CD4-positive, alpha-beta T cell treated with Interferon gamma for 1 hour (primary cell): Measurements from ENCODE around the gene AAR2.

Experiments
- DNase-seq: peaks from one replicate; pipeline ENCODE4 v3.0.0-alpha.2; 2020

Gene AAR2

DNA sequence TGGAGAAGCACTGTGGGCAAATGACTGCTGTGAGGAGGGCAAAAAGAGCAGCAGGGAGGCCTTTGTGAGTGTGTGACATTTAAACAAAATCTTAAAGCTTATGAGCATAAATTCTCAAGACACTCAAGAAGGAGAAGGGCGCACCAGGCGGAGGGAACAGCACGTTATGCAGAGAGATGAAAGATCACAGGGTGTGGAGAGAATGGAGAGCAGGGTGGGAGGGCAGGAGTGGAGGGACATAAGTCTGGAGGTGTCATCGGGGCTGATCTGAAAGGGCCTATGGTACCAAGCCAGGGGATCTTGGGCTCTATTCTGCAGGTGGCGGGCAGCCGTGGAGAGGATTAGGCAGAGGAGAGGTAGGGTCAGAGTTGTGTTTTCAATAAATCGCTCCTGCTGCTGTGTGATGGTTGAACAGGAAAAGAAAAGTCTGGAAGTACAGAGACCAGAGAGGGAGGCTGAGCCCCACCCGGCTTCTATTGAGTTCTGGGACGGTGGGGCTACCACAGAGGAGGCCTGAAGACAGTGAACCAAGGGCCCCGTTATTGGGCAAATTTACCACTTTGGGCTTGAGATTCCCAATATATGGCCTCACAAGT lies 45.6 kb downstream of the AAR2 start:
- DNase-seq = no peak

DNA sequence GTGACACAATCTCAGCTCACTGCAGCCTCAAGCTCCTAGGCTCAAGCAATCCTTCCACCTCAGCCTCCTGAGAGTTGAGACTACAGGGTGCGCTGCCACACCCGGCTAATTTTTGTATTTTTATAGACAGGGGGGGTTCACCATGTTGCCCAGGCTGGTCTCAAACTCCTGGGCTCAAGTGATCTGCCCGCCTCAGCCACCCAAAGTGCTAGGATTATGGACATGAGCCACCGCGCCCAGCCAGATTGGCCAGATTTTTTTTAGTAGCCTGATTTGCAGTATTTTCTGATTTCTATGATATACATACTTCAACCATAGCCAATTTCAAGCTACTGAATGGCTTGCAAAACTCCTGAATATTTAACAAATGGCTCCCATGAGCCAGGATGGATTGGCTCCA lies 48.5 kb downstream of the AAR2 start:
- DNase-seq = no peak

DNA sequence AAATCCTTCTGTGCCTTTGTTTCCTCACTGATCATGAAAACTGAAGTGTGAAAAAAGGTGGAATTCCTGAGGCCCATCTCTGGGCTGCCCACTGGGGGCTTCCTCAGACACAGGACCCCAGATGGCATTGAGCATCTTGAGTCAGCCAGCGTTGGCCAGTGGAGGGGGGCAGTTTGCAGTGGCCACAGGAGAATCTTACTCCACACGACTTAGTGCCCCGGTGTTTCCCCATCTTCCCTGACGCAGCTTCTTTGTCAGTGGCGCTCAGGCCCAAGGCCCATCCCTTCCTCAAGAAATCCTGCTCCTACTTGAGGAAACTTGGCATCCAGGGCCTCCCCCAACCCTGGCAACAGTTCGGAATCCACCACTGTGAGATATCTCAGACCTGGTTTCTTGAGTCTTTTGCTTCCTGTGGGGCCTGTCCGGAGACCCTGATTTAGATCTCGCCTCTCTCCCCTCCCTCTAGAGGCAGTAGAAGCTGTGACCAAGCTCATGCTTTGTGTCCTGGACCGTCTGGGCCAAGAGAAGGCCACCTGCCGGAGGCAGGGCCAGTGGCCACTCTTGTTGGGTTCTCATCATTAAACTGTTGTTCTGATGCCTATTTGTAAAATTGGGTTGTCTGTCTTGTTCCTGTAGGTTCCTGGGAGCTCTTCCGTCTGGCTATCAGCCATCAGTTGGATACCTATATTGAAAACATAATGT lies 49.6 kb downstream of the AAR2 start:
- DNase-seq = no peak

DNA sequence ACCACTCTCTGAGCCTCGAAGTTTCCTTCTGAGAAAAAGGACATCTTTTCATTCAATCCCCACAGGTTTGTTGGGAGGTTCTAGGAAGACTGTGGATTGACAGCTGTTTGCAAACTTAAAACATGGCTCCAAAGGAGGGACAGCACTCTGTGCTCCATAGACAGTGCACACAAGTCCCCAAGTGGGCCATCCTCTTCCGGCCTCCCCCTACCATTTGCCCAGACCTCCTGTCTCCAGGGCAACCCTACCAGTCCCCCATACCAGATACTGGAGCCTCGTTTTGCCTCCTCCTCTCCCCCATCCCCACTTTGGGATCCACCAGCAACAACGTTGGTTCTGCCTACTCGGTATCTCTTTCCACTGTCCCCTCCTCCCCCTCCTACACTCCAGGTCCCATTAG lies 61.4 kb downstream of the AAR2 start:
- no peak for DNase-seq

DNA sequence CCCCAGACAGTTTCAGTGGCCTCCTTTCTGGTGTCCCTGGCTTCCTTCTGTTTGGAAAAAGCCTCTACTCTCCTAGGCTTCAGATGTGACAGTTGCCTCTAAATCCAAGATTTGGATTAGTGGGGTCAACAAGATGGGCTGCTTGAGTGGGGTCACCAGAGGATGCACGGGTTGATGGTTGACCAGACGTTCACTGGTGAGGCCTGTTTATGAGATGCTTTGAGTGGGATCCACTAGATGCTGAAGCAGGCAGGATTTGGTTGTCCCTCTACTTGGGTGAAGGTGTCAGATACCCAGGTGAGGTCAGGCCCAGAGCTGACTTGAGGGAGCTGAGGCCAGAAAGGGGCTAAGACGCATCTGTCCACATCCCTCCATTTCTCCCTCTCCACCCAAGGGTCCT lies 61.8 kb downstream of the AAR2 start:
- no peak for DNase-seq

DNA sequence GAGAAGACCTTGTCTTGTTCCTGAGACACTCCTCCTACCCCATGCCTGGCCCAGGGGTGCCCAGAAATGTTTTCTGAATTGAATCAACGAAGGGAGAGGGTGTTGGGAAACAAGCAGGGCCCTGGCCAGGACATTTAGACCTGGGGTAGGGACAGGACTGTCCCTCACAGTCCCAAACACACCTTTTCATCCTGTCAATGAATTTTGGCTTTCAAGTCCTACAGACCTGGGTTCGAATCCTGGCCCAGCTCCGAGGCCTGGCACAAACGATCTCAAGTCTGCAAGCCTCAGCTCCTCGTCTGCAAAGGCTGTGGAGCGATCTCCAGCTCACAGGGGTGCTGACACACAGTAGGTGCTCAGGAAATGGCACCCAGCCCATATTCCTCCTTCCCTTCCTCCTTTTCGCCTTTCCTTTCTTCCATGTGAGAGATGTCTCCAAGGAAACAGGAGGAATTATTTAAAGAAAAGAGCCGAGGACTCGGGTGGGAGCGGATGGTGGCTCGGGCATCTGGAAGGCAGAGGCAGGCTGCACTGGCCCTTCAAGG lies 62.6 kb downstream of the AAR2 start:
- no peak for DNase-seq

DNA sequence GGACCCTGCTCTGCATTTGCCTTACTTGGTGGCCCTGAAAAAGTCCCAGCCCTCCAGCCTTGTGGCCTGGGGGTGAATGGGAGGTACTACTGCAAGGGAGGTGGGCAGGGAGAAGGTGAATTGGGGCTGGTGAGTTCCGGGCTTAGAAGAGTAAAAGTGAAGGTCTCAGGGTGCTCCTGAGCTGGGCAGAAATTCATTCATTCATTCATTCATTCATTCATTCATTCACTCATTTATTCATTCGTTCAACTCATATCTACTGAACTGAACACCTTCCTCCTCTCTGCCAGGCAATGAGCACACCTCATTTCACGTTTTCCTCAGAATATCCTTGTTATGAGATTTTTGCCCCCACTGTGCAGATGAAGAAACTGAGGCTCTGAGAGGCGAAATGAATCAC lies 63.2 kb downstream of the AAR2 start:
- DNase-seq = no peak

DNA sequence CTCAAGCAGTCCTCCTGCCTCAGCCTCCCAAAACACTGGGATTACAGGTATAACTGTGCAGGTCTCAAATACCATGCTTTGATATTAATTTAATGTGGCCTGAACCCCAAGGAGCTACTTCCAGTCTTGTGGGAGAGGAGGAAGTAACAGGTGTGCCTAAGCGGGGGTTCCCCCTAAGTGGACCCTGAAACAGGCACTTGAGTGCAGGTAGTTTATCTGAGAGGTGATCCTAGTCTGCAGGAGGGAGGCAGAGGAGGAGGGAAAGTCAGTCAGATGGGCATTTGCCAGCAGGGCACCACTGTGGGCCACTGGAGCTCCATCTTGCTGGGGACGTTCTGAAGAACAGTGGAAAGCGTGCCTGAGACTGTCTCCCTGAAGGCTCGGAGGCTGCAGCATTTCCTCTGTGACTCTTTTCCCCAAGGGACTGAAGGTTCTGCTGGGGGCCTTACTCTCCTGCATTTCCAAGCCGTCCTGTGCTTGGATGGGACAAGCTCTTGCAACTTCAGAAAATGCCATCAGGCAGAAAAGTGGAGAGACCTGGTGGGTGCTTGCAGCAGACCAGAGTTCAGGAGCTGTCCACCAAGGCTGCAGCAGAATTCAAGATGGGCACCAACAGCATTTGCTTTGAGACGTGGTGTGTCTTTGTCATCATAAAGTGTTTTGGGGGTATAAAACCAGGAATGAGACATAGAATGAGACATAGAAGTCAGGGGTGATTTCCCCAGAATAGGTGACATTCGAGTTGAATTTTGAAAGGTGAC lies 65.3 kb downstream of the AAR2 start:
- DNase-seq = no peak

DNA sequence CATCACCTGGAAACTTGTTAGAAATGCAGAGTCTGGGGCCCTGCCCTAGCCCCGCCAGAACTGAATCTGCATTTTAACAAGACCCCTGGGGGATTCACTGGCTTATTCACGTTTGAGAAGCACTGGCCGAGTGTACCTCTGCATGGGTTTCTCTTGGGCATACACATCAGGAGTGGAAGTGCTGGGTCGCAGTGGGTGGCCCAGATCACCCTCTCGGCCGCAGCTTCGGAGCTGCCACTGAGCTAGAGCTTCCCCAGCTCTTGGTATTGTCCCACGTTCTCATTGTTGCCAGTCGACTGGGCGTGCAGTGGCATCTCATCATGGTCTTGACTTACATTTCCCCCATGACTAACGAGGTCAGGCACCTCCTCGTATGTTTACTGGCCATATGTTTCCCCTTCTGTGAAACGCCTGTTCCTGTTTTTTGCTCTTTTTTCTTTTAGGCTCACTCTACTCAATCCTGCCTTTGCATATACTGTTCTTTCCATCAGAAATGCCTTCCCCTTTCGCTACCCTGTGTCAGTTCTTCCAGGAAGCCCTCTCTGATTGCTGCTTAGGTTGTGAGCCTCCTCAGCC lies 66.8 kb downstream of the AAR2 start:
- DNase-seq = no peak

DNA sequence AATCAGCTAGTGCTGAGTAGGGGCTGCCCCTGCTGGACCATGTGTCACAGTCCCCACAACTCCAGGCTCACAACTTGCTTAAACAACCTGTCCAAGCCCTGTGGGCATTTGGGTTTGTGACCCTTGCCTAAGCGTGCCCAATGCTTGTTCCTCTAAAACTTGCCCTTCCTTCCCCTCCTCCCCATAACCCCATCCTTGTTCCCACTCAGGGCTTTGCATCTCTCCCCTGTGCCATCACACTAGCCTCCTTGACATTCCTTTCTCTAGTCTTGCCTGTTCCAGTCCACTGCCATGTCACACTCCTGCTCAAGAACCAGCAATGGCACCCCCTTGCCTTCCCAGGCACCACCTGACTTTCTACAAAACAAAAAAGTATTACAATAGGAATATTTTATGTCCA lies 67.6 kb downstream of the AAR2 start:
- DNase-seq = no peak

DNA sequence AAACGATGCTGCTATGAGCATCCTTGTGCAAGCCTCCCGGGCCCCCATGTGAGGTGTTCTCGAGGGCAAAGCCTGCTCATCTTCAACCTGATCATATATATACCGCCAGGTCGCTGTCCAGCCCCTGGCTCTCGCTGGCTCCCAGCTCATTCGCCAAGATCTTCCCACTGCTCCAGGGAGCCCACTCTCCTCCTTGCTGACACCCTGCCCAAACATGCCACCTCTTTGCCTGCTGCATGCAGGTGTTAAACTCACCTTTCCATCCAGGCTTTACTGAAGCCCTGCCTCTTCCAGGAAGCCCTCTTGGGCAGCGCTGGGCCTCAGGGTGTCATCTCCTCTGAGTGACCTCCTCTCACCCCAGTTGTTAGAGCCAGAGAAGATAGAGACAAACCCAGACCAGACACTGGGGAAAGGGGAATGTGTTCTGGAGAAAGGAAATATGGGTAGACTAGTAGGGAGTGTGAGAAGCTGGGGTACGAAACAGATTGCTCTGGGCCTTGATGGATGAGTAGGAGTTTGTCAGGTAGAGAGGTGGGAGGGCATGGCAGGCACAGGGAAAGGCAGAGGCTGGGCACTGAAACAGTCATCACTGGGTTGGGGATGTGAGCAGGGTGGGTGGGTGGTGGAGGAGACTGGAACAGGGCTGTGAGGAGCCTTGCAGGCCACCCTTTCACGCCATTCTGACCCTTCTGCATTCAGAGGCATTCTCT lies 68.7 kb downstream of the AAR2 start:
- DNase-seq = no peak

DNA sequence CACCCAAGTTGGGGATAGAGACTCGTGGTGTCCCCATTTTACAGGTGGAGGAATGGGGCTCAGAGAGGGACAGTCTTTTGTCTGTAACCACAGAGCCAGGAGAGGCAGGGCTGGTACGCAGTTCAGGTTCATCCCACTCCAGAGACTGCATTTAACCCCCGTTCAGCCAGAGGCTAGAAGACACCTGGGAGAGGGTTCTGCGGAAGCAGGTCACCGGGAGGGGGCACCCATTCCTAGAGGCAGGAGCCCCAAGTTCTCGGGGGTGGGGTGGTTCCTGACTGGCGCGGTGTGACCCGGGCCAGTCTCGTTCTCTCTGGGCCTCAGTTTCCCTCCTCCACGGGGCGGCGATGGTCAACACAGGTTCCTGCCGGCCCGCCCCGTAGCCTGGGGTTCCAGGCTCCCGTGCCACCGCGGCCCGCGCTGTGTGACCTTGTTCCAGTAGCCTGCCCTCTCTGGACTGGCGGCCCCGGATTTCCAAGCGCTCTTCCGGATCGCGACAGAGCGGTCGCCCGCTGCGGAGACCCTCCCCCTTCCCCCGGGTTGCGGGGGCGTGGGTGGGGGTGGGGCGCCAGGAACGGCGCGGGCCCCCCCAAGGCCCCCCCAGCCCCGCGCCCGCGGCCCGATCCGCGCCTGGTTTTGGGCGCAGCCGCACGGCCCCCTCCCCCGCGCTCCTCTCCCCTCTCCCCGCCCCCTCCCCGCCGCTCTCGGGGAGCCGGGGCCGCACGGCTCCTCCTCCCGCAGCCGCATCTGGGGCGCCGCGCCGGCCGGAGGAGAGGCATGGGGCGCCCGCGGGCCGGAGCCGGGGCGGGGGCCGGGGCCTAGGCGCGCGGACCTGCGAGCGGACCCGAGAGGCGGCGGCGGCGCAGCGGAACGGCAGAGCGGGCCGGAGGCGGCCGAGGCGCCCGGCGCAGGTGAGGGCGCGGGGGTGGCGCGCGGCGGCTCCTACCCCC lies 69.6 kb downstream of the AAR2 start, which contains the start of gene DLGAP4:
DLGAP4 (plus strand) TSS at position 738 of the 950 bp plus-strand sequence. CDS start 125,379 bp downstream, outside the sequence.
- no peak for DNase-seq
